K562 (cell line): ENCODE measurements around the gene GPRASP3. TPM values are rescaled to one million over a fixed set of nuclear protein-coding genes. Genes with fewer than 3 reads are reported as not detected.

Source experiments
- ATAC-seq: fragments of 200-7000 bp; cut with Tn5 transposase; 3 replicates; pipeline ENCODE4 v1.9.1; 2020; ENCODE audit warnings: moderate library complexity
- BruUV-seq: library from RNA; stranded (reverse); fragments of 400-500 nt; replicated peaks from 2 replicates; lab custom pipeline; 2021; lab: Mats Ljungman, UMichigan
- CTCF ChIA-PET: fragments of 300-600 bp; formaldehyde crosslinking; extraction: SDS; loops from one replicate; lab custom pipeline; 2021; ENCODE audit warnings: low intra/inter-chr PET ratio; lab: Yijun Ruan, JAX
- POLR2A ChIA-PET: fragments of 300-600, 350-650 bp; sonication (Branson Sonifier 250); formaldehyde crosslinking; extraction: SDS; loops from one replicate; lab custom pipeline; 2021; ENCODE audit warnings: antibody characterized with exemption, inconsistent platforms; lab: Yijun Ruan, JAX
- DNase-seq, 4 experiments: peaks; one replicate each; pipeline versions ENCODE4 v3.0.0 to v3.0.0-alpha.2; 2011 to 2018; ENCODE audit warnings: low spot score in 3 of 4, mixed read lengths in 3 of 4; ENCODE audit errors: extremely low read depth in 1 of 4
- FAIRE-seq: peaks from 2 replicates; lab custom pipeline; 2011; peaks lifted over from hg19 to GRCh38; lab: Jason Lieb, UNC
- H2AFZ ChIP-seq: 2 replicates; pipeline ENCODE4 v1.6.0; 2011; ENCODE audit warnings: low read depth, low read length, control low read depth, inconsistent platforms
- H3K27ac ChIP-seq: fragments of 200-600 bp; 3 replicates; pipeline ENCODE4 v1.8.0; 2011; ENCODE audit warnings: low read depth, mild to moderate bottlenecking, control low read depth, inconsistent platforms, low read length, moderate library complexity, mixed read lengths; ENCODE audit errors: extremely low read depth
- H3K27me3 ChIP-seq, 2 experiments: fragments of 300-600 bp in 1 of 2; 2 replicates in 1 of 2; 3 replicates in 1 of 2; pipeline versions ENCODE4 v1.6.0 to v1.8.0; 2011; ENCODE audit warnings: inconsistent platforms in 2 of 2, low read length in 2 of 2, mild to moderate bottlenecking in 1 of 2, mixed read lengths in 1 of 2, moderate library complexity in 1 of 2; ENCODE audit not compliant: control insufficient read depth in 2 of 2, insufficient read depth in 2 of 2
- H3K36me3 ChIP-seq: fragments of 300-600 bp; 3 replicates; pipeline ENCODE4 v1.8.0; 2011; ENCODE audit warnings: mild to moderate bottlenecking, low read length, inconsistent platforms; ENCODE audit not compliant: control insufficient read depth, insufficient read depth
- H3K4me1 ChIP-seq, 2 experiments: fragments of 200-600 bp in 1 of 2; replicated peaks in 1 of 2; 2 replicates in 1 of 2; 3 replicates in 1 of 2; pipeline versions ENCODE4 v1.5.1 to v1.8.0; 2011; ENCODE audit warnings: inconsistent platforms in 2 of 2, low read length in 2 of 2, mild to moderate bottlenecking in 1 of 2, mixed read lengths in 1 of 2, moderate library complexity in 1 of 2; ENCODE audit not compliant: control insufficient read depth in 2 of 2, insufficient read depth in 2 of 2
- H3K4me2 ChIP-seq: 2 replicates; pipeline ENCODE4 v1.6.1; 2011; ENCODE audit warnings: low read length, control low read depth, inconsistent platforms, mixed read lengths; ENCODE audit not compliant: insufficient read depth
- H3K4me3 ChIP-seq: fragments of 200-600 bp; sonication (generic), shearing (Covaris generic); 2 replicates; pipeline ENCODE4 v1.5.1; 2016; ENCODE audit warnings: control low read depth, inconsistent platforms
- H3K79me2 ChIP-seq: fragments of 200-600 bp; 3 replicates; pipeline ENCODE4 v1.8.0; 2011; ENCODE audit warnings: low read length, inconsistent platforms; ENCODE audit not compliant: control insufficient read depth, insufficient read depth
- H3K9ac ChIP-seq, 2 experiments: 2 replicates each; pipeline versions ENCODE4 v1.6.0 to v1.6.1; 2011; ENCODE audit warnings: low read depth in 2 of 2, low read length in 2 of 2, control low read depth in 1 of 2, inconsistent platforms in 1 of 2, mild to moderate bottlenecking in 1 of 2, mixed read lengths in 1 of 2; ENCODE audit not compliant: insufficient read depth in 1 of 2
- H3K9me1 ChIP-seq: one replicate; pipeline ENCODE4 v1.6.0; 2011; ENCODE audit warnings: inconsistent platforms, mild to moderate bottlenecking, low read length, moderate library complexity; ENCODE audit not compliant: control insufficient read depth, insufficient read depth
- H3K9me3 ChIP-seq: replicated peaks from 2 replicates; pipeline ENCODE4 v1.5.1; 2011; ENCODE audit warnings: low read depth, low read length, inconsistent platforms; ENCODE audit not compliant: control insufficient read depth, insufficient read depth
- H4K20me1 ChIP-seq: replicated peaks from 2 replicates; pipeline ENCODE4 v1.6.1; 2011; ENCODE audit warnings: low read length, inconsistent platforms, mixed read lengths; ENCODE audit not compliant: control insufficient read depth, insufficient read depth
- E2F4 ChIP-seq: sonication (generic); formaldehyde crosslinking; IDR thresholded peaks from 2 replicates; pipeline ENCODE4 v1.8.0; 2022; ENCODE audit warnings: mild to moderate bottlenecking, low read depth, missing genetic modification reagents
- FOXM1 ChIP-seq, 2 experiments: fragments of 450-650 bp in 1 of 2; sonication (generic) in 1 of 2; formaldehyde crosslinking in 1 of 2; IDR thresholded peaks; 2 replicates each; pipeline versions ENCODE4 v1.6.1 to v1.9.0; 2017 to 2022; ENCODE audit warnings: low read depth in 2 of 2, mild to moderate bottlenecking in 2 of 2, missing genetic modification reagents in 1 of 2, moderate library complexity in 1 of 2
- HNRNPH1 ChIP-seq: fragments of 200-400 bp; formaldehyde crosslinking; optimal IDR thresholded peaks from 2 replicates; pipeline ENCODE3; 2017; ENCODE audit warnings: low read depth, mild to moderate bottlenecking, low read length, moderate library complexity
- NFIC ChIP-seq: fragments of 450-650 bp; IDR thresholded peaks from 2 replicates; pipeline ENCODE4 v1.6.1; 2017; ENCODE audit warnings: mild to moderate bottlenecking, inconsistent platforms
- SMARCE1 ChIP-seq: fragments of 450-650 bp; IDR thresholded peaks from 2 replicates; pipeline ENCODE4 v1.7.1; 2016; ENCODE audit warnings: mild to moderate bottlenecking
- TAL1 ChIP-seq: fragments of 450-650 bp; IDR thresholded peaks from 2 replicates; pipeline ENCODE4 v1.6.1; 2016; ENCODE audit warnings: mild to moderate bottlenecking
- ZFPM2 ChIP-seq: fragments of 250-450 bp; sonication (Bioruptor Pico); IDR thresholded peaks from 2 replicates; pipeline ENCODE4 v1.5.1; 2022; ENCODE audit warnings: mild to moderate bottlenecking
- WGBS: fragments of 100-300 bp; shearing (Covaris generic); methylation state at CpG from one replicate; pipeline ENCODE4 v1.1.6; 2016; ENCODE audit warnings: low coverage, mixed read lengths; ENCODE audit not compliant: insufficient coverage; ENCODE audit errors: missing lambda C conversion rate; 5-methylcytosine and 5-hydroxymethylcytosine counted together
- in situ Hi-C: fragments of 300-500 bp; cut with MboI; formaldehyde crosslinking; loops from 4 replicates; pipeline ENCODE4 v1.15.0; 2018; ENCODE audit warnings: inconsistent platforms, mixed read lengths
- intact Hi-C: fragments of 100-400 bp; cut with micrococcal nuclease; formaldehyde crosslinking; loops from 2 replicates; pipeline ENCODE4 v1.14.2; 2022
- polyA plus RNA-seq, 8 experiments: library from polyadenylated mRNA; depleted of rRNA in 4 of 8; stranded (reverse) in 5 of 8; unstranded in 3 of 8; fragments of >200 nt; fragmentation: Nextera tagmentation in 2 of 8; fragmentation: Illumina TruSeq in 1 of 8; extraction: Ambion mirVana in 2 of 8; extraction: Trizol in 1 of 8; gene quantifications; 2 replicates each; pipeline versions ENCODE4 v1.2.1 to v1.2.3, GENCODE V29; 2011 to 2014; ENCODE audit warnings: inconsistent platforms in 1 of 8, missing spikeins in 1 of 8
- total RNA-seq, 7 experiments: library from RNA; depleted of rRNA in 6 of 7; stranded (reverse); fragments of >200 nt in 6 of 7; fragmentation: Illumina TruSeq in 2 of 7; extraction: Trizol in 2 of 7; gene quantifications; 2 replicates each; pipeline versions ENCODE4 v1.2.1 to v1.2.3, GENCODE V29; 2011 to 2021; ENCODE audit warnings: low replicate concordance in 1 of 7

Gene GPRASP3
- total and polyA plus RNA-seq, 9 of the 15 experiments (the other 6 are each of a cell fraction or from before 2014, with no cell fraction given), result 0.50 to 1.9 (median 1.1) TPM

- Histone ChIP-seq H3K9me1 (no peaks in the 10 kb centered on the region), H3K9me3 (no peaks in the 10 kb centered on the region), H3K79me2 (no peaks in the 10 kb centered on the region), H3K4me3 (no peak overlapping the region), H3K36me3 (no peaks in the 10 kb centered on the region), H3K27ac (no peak overlapping the region), H3K9ac (no peak overlapping the region), H4K20me1 (no peaks in the 10 kb centered on the region), H2AFZ (no peak overlapping the region), H3K4me1 (no peaks in the 10 kb centered on the region; a peak in 2 of 5 replicates), H3K27me3 (no peaks in the 10 kb centered on the region), H3K4me2 (no peak overlapping the region)
- DNase-seq (peak in 1 of 4 experiments; percentile 47), FAIRE-seq (no peak), ATAC-seq (no peak)
- CTCF ChIA-PET, result no interaction called here
- in situ Hi-C loops, result no loop called here
- TF ChIP-seq NFIC (peak; percentile 84), E2F4 (no peak)
- 8% methylated on average over 7 of the region's 7 CpGs for WGBS
- intact Hi-C loops, result no loop called here
- POLR2A ChIA-PET, result no interaction called here
- BruUV-seq, result no TSS peak
These were observed 19.1 kb downstream of the GPRASP3 start for GRCh38 chrX:102739657-102740056.

- Histone ChIP-seq H3K4me2 (no peak overlapping the region), H3K4me3 (no peak overlapping the region), H3K4me1 (no peaks in the 10 kb centered on the region; a peak in 3 of 5 replicates), H3K9me1 (no peaks in the 10 kb centered on the region), H3K79me2 (no peaks in the 10 kb centered on the region), H2AFZ (no peak overlapping the region), H3K36me3 (no peaks in the 10 kb centered on the region), H4K20me1 (no peaks in the 10 kb centered on the region), H3K9ac (no peak overlapping the region), H3K9me3 (no peaks in the 10 kb centered on the region), H3K27me3 (no peaks in the 10 kb centered on the region), H3K27ac (no peak overlapping the region)
- DNase-seq, result no peak
- no peak for FAIRE-seq
- CTCF ChIA-PET, result no interaction called here
- no peak for ATAC-seq
- POLR2A ChIA-PET, result no interaction called here
- no TSS peak for BruUV-seq
- in situ Hi-C loops (no loop called here), intact Hi-C loops (no loop called here)
- 14% methylated on average over 1 of the region's 1 CpG for WGBS
- TF ChIP-seq TAL1 (no peak), FOXM1 (IDR thresholded peaks at IDR 0.05; ENCODE audit: low read depth) (no peak), FOXM1 (CRISPR knock-in tag; IDR thresholded peaks at IDR 0.05; ENCODE audit: low read depth) (no peak), HNRNPH1 (no peak), ZFPM2 (CRISPR knock-in tag) (no peak), SMARCE1 (no peak)
These were observed 23.8 kb downstream of the GPRASP3 start for GRCh38 chrX:102744307-102744706.
